GM21619 (cell line): ENCODE data around the gene KRTAP5-5.
"Not testable (repeated sequence)": the region's sequence is repeated elsewhere in the genome, so short reads cannot be mapped to it uniquely, and the experiment has no call there.

ENCODE experiments used
- ATAC-seq: cut with Tn5 transposase; IDR thresholded peaks from one replicate; pipeline ENCODE4 v1.9.1; 2021; ENCODE audit not compliant: unreplicated experiment

Gene KRTAP5-5

GRCh38 chr11:1607156-1607845, 22.3 kb upstream of the KRTAP5-5 start:
- ATAC-seq = not testable (repeated sequence)

GRCh38 chr11:1607901-1608300, 21.7 kb upstream of the KRTAP5-5 start:
- not testable (repeated sequence) for ATAC-seq

GRCh38 chr11:1608363-1608762, 21.2 kb upstream of the KRTAP5-5 start, which contains the start of gene KRTAP5-3:
Gene KRTAP5-3, minus strand, starts transcription at chr11:1608463. Its CDS starts 78 bp downstream, at chr11:1608385.
- ATAC-seq = no peak

- ATAC-seq = no peak
These were observed 11.3 kb upstream of the KRTAP5-5 start for GRCh38 chr11:1618231-1618630.

- no peak for ATAC-seq
These were observed 10.1 kb upstream of the KRTAP5-5 start for GRCh38 chr11:1619449-1619848.

GRCh38 chr11:1622086-1622485, 7.5 kb upstream of the KRTAP5-5 start, which contains the start of gene KRTAP5-4:
Gene KRTAP5-4, minus strand, starts transcription at chr11:1622138. Its CDS starts 45 bp downstream, at chr11:1622093.
- no peak for ATAC-seq

- no peak for ATAC-seq
These were observed 5.9 kb upstream of the KRTAP5-5 start for GRCh38 chr11:1623716-1624115.

GRCh38 chr11:1624621-1625020, 5.0 kb upstream of the KRTAP5-5 start:
- ATAC-seq = no peak

- no peak for ATAC-seq
These were observed 4.0 kb upstream of the KRTAP5-5 start for GRCh38 chr11:1625541-1625940.

- no peak for ATAC-seq
These were observed 859 bp upstream of the KRTAP5-5 start for GRCh38 chr11:1628506-1629325.

- ATAC-seq = no peak
These were observed 696 bp downstream of the KRTAP5-5 start for GRCh38 chr11:1630271-1630670.

- no peak for ATAC-seq
These were observed 1.5 kb downstream of the KRTAP5-5 start for GRCh38 chr11:1631066-1631568.

- ATAC-seq = no peak
These were observed 2.6 kb downstream of the KRTAP5-5 start for GRCh38 chr11:1632053-1632714.

- no peak for ATAC-seq
These were observed 4.3 kb downstream of the KRTAP5-5 start for GRCh38 chr11:1633864-1634263.

GRCh38 chr11:1636291-1636950, 6.8 kb downstream of the KRTAP5-5 start:
- no peak for ATAC-seq

GRCh38 chr11:1637628-1638027, 8.1 kb downstream of the KRTAP5-5 start:
- ATAC-seq = no peak

- no peak for ATAC-seq
These were observed 8.8 kb downstream of the KRTAP5-5 start for GRCh38 chr11:1638344-1638743.

- no peak for ATAC-seq
These were observed 9.6 kb downstream of the KRTAP5-5 start for GRCh38 chr11:1639102-1639620.

- ATAC-seq = no peak
These were observed 10.1 kb downstream of the KRTAP5-5 start for GRCh38 chr11:1639666-1640065.

GRCh38 chr11:1640076-1640946, 10.7 kb downstream of the KRTAP5-5 start:
- no peak for ATAC-seq
